ENCODE data around the gene CBX2. TPM values are rescaled to one million over a fixed set of nuclear protein-coding genes. Genes with fewer than 3 reads are reported as not detected.

CBX2 gene
- total RNA-seq, 4 donors from 2014 or later = 2.4 to 5.9 (median 4.5) TPM

- DNase-seq (ENCODE audit: low spot score in 2 of 2) = no peak
- 92 to 93% methylated on average over 16 to 25 of the region's 31 CpGs for WGBS, 2 donors
- H3K9me3 ChIP-seq = no peaks in the 10 kb centered on the region
- TF ChIP-seq, protein P1, sequence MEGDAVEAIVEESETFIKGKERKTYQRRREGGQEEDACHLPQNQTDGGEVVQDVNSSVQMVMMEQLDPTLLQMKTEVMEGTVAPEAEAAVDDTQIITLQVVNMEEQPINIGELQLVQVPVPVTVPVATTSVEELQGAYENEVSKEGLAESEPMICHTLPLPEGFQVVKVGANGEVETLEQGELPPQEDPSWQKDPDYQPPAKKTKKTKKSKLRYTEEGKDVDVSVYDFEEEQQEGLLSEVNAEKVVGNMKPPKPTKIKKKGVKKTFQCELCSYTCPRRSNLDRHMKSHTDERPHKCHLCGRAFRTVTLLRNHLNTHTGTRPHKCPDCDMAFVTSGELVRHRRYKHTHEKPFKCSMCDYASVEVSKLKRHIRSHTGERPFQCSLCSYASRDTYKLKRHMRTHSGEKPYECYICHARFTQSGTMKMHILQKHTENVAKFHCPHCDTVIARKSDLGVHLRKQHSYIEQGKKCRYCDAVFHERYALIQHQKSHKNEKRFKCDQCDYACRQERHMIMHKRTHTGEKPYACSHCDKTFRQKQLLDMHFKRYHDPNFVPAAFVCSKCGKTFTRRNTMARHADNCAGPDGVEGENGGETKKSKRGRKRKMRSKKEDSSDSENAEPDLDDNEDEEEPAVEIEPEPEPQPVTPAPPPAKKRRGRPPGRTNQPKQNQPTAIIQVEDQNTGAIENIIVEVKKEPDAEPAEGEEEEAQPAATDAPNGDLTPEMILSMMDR (IDR thresholded peaks at IDR 0.05) = no peak
- no peak for TF ChIP-seq POLR2A (IDR thresholded peaks at IDR 0.05)
- TF ChIP-seq EP300 (IDR thresholded peaks at IDR 0.05) = no peak
- no peak overlapping the region for H3K27ac ChIP-seq
- peaks cover 0 to 3% (median under 1%) of the 10 kb centered on the region in 4 donors for H3K4me1 ChIP-seq
- H3K36me3 ChIP-seq = peaks cover 0 to 34% (median 0%) of the 10 kb centered on the region in 3 donors
- peaks cover 0 to 57% of the 10 kb centered on the region in 2 donors for H3K27me3 ChIP-seq
- no peak overlapping the region for H3K4me3 ChIP-seq
Measured at GRCh38 chr17:79784353-79785016, 6.5 kb downstream of the CBX2 start.

DNA sequence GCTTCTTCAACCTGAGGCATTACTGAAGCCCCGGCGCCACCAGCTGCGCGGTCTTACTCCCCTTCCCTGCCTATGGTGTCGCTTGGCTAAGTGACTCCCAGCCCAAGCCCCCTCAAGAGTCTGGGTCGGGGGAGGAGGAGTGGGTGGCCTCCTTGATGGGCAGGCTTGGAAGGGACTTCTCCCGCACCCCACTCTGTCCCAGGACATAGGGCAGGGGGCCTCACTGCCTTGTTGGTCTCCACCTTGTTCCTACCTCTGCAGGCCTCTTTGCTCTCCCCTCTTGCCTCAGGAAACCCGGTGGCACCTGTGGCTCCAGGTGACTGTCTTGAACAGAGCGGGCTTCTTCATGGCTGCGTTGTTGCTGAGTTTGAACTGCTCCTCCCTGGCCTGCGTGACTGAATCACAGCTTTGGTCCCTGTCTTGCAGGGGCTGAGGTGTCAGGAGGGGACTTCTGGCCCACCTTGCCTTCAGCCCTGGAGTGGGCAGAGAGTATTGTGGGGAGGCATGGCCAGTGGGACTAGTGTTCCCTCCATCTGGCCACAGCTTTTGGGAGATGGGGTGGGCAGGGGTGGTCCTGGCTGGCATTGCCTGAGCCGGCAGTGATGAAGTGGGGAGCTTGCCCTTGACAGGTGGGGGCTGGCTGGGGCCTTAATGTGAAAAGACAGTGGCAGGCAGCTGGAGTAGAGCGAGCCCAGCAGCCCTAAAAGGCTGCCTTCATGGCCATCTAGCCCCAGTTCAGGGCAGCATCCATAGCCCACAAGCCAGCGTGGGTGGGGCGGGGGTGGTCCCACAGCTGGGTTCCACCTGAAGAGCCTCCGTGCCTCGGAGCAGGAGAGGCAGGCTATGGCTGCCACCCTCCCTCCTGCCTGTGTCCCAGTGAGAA lies 7.3 kb downstream of the CBX2 start:
- 92 to 97% methylated on average over 14 to 17 of the region's 17 CpGs for WGBS, 2 donors
- TF ChIP-seq EP300 (IDR thresholded peaks at IDR 0.05) = no peak
- TF ChIP-seq, protein P1 (IDR thresholded peaks at IDR 0.05) = no peak

DNA sequence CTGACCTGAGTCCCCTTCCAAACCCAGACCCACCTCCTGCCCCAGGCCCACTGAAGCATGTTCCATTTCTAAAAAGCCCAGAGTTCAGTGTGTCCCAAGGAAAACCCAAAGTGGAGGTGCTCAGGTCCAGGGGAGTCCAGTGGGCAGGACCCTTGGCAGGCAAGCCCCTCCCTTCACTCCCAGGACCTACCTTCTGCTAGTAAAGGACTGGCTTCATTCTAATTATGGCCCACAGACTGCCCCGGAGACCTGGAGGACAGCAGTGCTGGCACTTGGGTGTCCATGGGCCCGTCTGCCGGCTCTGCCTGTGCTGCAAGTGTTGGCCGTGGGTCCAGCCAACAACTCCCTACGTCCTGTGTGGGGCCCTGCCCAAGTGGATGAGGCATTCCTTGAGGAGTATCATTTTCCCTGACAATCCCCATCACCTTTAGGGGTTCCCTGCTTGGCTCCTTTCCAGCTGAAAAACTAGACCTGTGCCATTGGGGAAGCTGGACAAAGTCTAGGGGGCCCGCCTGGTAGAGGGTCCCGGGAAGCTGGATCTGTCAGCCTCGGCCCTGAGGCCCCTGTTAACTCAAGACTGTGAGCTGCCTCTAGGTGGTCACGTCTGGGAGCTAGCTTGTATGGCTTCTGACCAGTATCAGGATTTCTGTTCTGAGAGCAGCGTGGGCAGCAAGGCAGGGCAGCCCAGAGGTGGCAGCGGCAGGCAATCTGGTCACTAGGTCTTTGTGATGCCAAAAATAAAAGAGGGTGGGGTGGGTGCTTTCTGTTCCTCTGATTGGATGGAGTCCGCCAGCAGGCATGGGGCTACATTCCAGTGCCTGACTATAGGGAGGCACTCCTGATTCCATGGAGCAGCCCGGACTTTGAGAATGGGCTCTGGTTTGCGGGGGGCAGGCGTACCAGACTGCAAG lies 8.2 kb downstream of the CBX2 start:
- Histone ChIP-seq H3K4me1 (peaks cover 0 to 20% (median 7%) of the 10 kb centered on the region in 4 donors), H3K4me3 (no peak overlapping the region), H3K27me3 (peaks cover 4 to 71% of the 10 kb centered on the region in 2 donors), H3K36me3 (peaks cover 0 to 34% (median 0%) of the 10 kb centered on the region in 3 donors), H3K27ac (no peak overlapping the region), H3K9me3 (no peaks in the 10 kb centered on the region)
- WGBS, 2 donors = 92 to 93% methylated on average over 13 to 15 of the region's 15 CpGs
- no peak for DNase-seq (ENCODE audit: low spot score in 2 of 2)
- TF ChIP-seq EP300 (IDR thresholded peaks at IDR 0.05) = no peak
- TF ChIP-seq, protein P1 (IDR thresholded peaks at IDR 0.05) = no peak
- no peak for TF ChIP-seq POLR2A (IDR thresholded peaks at IDR 0.05)

More for the DNA sequence above, 7.3 kb downstream of the CBX2 start:
- DNase-seq (ENCODE audit: low spot score in 2 of 2) = no peak
- Histone ChIP-seq H3K27me3 (peaks cover 0 to 62% of the 10 kb centered on the region in 2 donors), H3K9me3 (no peaks in the 10 kb centered on the region), H3K4me1 (peaks cover 0 to 11% (median 4%) of the 10 kb centered on the region in 4 donors), H3K27ac (no peak overlapping the region), H3K4me3 (no peak overlapping the region), H3K36me3 (peaks cover 0 to 34% (median 0%) of the 10 kb centered on the region in 3 donors)

DNA sequence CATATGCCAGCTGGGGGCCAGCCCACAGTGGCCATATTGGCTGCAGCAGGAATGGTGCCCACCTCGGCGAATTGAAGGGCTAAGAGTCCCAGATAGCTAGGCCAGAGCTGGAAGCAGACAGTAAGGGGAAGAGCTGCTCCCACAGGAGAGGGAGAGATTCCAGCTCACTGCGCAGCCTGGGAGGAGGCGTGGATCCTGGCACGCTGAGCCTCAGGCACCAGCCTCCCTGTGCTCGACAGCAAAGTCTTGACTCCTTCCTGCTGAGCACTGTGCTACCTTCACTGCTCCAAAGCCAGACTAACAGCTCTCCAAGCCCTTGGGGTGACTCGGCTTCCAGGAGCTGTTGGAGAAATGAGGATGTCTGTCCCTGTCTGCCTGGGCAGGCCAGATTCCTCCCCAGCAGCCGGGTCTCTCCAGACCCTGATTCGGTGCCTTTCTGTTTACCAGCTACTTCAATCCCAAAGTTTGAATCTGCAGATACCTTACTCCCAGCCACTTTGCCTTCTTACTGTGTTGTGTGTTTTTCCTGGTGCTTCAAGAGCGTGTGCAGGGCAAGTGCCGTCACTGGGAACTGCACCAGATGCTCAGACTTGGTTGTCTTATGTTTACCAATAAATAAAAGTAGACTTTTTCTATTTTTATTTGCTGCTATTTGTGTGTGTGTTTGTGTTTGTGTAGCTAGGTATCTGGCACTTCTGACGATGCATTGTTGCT lies 9.1 kb downstream of the CBX2 start:
- DNase-seq (ENCODE audit: low spot score in 2 of 2) = no peak
- peaks cover 0 to 30% (median 0%) of the 10 kb centered on the region in 3 donors for H3K36me3 ChIP-seq
- H3K4me3 ChIP-seq = no peak overlapping the region
- peaks cover 0 to 27% (median 12%) of the 10 kb centered on the region in 4 donors for H3K4me1 ChIP-seq
- WGBS, 2 donors = 88 to 97% methylated on average over 7 to 11 of the region's 12 CpGs
- H3K9me3 ChIP-seq = no peaks in the 10 kb centered on the region
- TF ChIP-seq POLR2A (IDR thresholded peaks at IDR 0.05) (no peak), EP300 (IDR thresholded peaks at IDR 0.05) (no peak)
- TF ChIP-seq, protein P1 (IDR thresholded peaks at IDR 0.05) = no peak
- peaks cover 11 to 75% of the 10 kb centered on the region in 2 donors for H3K27me3 ChIP-seq
- no peak overlapping the region for H3K27ac ChIP-seq
